NCI-H2081 (cell line): ENCODE results near the gene SEMA3D.

ENCODE experiments used
- DNase-seq, 2 experiments: peaks; one replicate each; lab custom pipeline; 2025; lab: John Stamatoyannopoulos, UW

The SEMA3D gene

DNA sequence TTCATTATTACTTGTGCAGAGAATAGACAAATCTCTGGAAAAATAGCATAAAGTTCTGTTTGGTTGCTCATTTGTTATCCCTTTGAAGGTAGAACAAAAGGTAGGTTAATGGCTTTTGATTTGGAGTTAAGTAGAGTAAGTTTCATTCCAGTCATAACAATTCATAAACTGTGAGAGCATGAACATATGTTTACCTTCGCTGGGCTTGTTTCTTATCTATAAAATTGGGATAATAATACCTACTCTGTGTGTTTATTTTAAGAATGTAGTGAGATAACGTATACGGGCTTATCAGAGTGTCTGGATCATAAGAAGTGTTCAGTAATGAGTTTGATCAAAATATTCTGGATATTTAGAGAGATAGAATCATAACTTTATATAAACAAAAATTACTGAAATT lies 155.4 kb downstream of the SEMA3D start:
- no peak for DNase-seq

DNA sequence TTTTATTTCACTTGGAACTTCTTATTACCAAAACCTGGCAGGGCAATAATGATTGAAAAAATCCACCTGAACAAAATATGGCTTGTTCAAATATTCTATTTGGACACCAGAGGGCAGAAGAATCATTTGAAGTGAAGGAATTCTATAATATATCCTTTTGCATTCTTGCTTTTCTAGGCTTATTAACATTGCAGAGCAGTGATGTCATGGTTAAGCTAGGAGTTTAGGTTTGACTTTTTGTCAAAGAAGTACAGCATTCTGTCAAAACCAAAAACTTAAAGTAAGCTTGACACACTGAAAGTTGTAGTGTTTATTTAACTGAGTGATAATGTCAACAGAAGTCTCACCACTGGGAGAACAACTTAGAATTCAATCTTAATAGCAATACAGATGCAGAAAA lies 156.0 kb downstream of the SEMA3D start:
- DNase-seq: peak; percentile 35 to 40

GRCh38 chr7:85025312-85025756 lies 161.5 kb downstream of the SEMA3D start:
- DNase-seq: peak in 1 of 2 experiments; percentile 37

GRCh38 chr7:85023916-85024315 lies 162.9 kb downstream of the SEMA3D start:
- no peak for DNase-seq

DNA sequence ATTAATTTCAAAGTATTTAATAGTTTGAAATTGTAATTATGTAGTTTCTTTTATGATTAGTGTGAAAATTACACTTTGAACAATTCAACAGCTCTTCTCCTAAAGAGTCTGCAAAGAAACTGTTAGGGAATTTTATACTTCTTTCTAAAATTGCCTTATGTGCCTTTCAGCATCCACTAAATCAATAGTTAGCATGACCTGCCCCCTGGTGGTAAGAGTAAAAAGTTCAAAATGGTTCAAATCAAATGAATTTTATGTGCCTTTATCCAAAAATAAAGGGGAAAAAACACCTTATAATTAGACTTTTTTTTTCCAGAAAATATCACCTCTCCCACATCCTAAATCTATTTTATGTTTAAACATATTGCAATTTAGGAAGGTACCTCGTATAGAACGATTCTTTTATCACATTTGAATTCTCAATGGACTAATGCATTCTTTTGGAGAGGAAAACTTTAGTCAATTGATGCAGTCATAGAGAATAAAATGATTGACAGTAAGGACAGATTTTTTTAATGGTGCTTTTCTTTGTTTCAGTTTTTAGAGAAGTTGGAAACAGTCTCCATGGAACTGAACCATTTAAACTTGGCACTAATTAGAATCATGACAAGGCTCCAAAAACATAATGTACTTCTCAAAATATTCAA lies 163.7 kb downstream of the SEMA3D start:
- peak; percentile 64 to 74 for DNase-seq

GRCh38 chr7:85022064-85022697 lies 164.7 kb downstream of the SEMA3D start:
- DNase-seq: no peak

- peak; percentile 8 to 41 for DNase-seq
These were observed 165.7 kb downstream of the SEMA3D start for GRCh38 chr7:85021101-85021704.

DNA sequence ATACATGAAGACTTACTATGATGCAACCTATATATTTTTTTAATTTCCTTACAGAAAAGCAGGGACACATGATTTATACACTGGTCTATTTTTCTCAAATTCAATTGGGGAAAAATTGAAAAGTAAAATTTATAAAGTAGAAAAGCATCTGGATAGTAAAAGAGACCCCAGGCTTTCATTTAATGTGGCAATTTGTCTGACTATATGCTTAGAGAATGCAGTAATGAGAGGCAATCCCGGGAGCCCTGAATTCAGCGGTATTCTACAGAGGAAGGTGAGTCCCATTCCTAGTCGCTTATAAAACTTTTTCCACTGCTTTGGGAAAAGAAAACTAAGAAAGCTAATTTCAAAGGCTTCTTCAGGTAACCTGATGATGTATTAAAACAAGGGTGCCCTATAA lies 167.1 kb downstream of the SEMA3D start:
- DNase-seq: no peak

- DNase-seq: no peak
These were observed 167.7 kb downstream of the SEMA3D start for GRCh38 chr7:85019176-85019575.

DNA sequence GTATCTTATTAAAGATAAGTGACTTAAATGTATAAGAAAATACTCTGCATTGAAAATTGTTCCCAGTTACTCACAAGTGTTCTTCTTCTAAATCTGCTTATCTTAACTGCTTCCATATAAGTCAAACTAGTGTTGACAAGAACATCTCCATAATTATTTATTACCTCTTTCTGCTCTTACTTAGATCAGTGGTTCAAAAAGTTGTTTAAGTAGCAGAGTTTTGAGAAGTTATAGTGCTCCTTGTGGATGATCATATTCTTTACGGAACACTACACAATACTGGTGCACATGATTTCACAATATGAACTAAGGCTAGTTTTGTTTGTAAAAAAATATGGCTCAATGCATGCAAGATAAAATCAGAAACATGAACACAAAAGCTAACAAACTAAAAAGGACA lies 168.4 kb downstream of the SEMA3D start:
- no peak for DNase-seq

DNA sequence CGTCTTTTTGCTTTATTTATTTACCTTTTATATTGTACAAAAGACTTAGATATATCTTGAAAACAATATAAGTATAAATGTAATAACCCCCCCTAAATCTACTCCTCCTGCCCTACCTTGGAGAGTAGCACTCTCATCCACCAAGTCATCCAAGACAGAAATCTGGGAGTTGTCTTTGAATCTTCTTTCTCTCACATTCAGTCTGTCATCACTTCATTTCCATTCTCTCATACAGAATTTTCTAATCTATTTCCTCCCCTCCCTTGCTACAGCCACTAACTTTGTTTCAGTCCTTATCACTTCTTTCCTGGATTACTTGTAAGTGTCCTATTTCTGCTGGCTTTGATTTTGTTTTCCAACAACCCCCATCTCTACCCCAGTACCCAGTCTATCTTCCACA lies 170.6 kb downstream of the SEMA3D start:
- DNase-seq: no peak

DNA sequence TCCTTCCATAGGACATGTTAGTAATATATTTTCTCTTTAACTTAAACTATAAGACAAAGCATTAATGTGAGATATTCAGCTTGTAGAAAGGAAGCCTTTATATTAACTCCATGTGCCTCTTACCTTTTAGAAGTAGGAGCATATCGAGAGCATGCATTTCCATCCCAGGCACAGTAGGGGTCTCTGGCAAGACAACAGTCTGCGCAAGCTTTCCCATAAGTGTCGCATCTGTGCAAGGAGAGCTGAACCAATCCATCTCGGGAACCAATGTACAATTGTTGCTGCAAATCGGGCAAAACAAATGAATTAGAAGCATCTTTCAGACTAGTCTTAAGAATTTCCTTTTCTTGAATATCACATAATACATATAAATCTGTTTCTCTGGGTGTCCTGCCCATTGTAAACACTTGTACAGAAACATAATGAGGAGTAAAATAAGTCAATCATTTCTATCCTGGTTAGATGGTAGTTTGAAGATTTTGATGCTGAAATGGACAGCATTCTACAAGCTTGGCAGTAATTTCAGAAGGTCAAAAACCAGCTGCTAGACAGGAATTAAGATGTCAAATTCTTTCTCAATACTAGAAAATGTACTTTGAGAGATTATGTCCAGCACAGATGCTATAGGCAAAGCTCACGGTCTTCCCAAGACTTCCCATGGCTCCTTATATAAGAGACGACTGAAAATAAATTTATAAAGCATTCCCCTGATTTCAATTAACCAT lies 171.8 kb downstream of the SEMA3D start:
- peak in 1 of 2 experiments; percentile 12 for DNase-seq

DNA sequence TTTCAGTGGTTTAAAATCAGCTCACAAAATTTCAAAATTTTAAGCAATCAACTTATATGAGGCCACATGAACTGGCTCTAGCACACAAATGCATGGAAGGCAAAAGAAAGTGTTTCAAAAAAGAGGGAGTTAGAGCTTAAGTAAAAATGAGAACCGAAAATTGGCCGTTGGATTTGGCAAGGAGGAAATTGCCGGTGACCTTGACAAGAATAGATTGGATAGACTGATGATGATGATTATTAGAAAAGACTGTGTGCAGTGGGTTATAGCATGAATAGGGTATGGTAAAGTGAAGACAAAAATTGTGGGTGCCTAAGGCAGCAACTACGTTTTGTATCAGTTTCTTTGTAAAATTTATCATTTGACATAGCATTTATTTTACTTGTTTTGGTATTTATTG lies 175.7 kb downstream of the SEMA3D start:
- DNase-seq: no peak

- DNase-seq: no peak
These were observed 176.6 kb downstream of the SEMA3D start for GRCh38 chr7:85010306-85010705.

GRCh38 chr7:85006754-85007153 lies 180.1 kb downstream of the SEMA3D start:
- no peak for DNase-seq

- no peak for DNase-seq
These were observed 182.5 kb downstream of the SEMA3D start for GRCh38 chr7:85004402-85004801.

DNA sequence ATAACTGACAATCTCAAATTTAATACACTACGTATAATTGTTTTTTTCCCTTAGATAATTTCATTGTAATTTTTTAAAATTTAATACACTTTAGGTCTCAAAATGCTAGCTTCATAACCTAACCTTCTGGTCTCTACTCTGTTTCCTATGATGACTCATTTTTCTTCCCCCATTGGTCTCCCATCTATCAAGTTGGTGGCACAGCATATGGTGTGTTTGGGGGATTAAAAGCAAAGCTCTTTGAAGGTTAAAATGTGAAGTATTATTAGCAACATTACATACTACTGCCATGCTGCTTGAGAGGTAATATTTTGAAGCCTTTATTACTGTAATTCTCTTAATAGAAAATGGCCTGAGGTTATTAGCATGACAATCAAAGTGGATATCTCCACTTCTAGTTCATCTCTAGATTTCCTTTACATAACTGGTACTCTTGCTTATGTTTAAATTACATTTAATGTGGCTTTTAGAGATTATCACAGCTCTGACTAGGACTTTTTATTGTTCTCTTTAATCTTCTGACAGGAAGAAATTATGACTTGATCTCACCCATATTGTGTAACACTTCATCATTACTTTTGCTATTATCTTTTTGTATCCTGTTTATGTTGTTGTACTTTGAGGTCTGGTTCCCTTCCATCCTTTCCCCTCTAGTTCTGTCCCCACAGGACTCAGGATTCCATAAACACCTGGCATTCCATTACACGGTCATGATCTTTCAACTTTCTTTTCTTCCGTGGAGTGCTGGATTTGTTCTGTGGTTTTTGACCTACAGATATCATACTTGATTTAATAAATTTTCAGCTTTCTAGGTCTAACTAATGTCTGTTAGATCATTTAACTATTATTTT lies 185.1 kb downstream of the SEMA3D start:
- peak in 1 of 2 experiments; percentile 27 for DNase-seq

- DNase-seq: peak; percentile 69 to 89
These were observed 186.0 kb downstream of the SEMA3D start for GRCh38 chr7:85000735-85001350.

GRCh38 chr7:84999450-84999849 lies 187.4 kb downstream of the SEMA3D start:
- no peak for DNase-seq

GRCh38 chr7:84998665-84999064 lies 188.2 kb downstream of the SEMA3D start:
- no peak for DNase-seq

- no peak for DNase-seq
These were observed 189.2 kb downstream of the SEMA3D start for GRCh38 chr7:84997626-84998025.
